Omental fat pad (tissue), 4 donors: ENCODE measurements around the gene CNNM3. TPM values are rescaled to one million over a fixed set of nuclear protein-coding genes. Genes with fewer than 3 reads are reported as not detected.

Experiments
- ATAC-seq: fragments of 150-250 bp; one replicate; pipeline ENCODE4 v1.9.1; 2016; ENCODE audit warnings: mild to moderate bottlenecking, moderate library complexity; ENCODE audit not compliant: low FRiP score
- DNase-seq: peaks from one replicate; pipeline ENCODE4 v3.0.0-alpha.2; 2019; ENCODE audit warnings: low spot score
- CTCF ChIP-seq, 3 donors: fragments of 450-650 bp; IDR thresholded peaks; one replicate each; pipeline ENCODE4 v1.5.1; 2016 to 2017; ENCODE audit warnings: antibody characterized with exemption in 3 of 3, mild to moderate bottlenecking in 3 of 3, moderate library complexity in 2 of 3
- total RNA-seq, 4 donors: library from RNA; depleted of rRNA; stranded (reverse); fragments of >200 nt; gene quantifications; one replicate each; pipeline ENCODE4 v1.1.0, GENCODE V29; 2016

Gene CNNM3
- total RNA-seq, 4 donors from 2014 or later, result 5.9 to 11.0 (median 9.5) TPM

- ATAC-seq, result peak; percentile 36
- TF ChIP-seq CTCF (IDR thresholded peaks at IDR 0.05), result no peak
- DNase-seq, result no peak
These were observed 16.9 kb downstream of the CNNM3 start for GRCh38 chr2:96832754-96833507.

- ATAC-seq (no peak), DNase-seq (no peak)
- no peak for TF ChIP-seq CTCF (IDR thresholded peaks at IDR 0.05)
These were observed 19.8 kb downstream of the CNNM3 start for GRCh38 chr2:96835830-96836229.

- no peak for ATAC-seq
These were observed 21.5 kb downstream of the CNNM3 start for GRCh38 chr2:96837575-96837974.

GRCh38 chr2:96838345-96839292, 22.6 kb downstream of the CNNM3 start:
- no peak for TF ChIP-seq CTCF (IDR thresholded peaks at IDR 0.05)
- no peak for DNase-seq
- peak; percentile 8 for ATAC-seq

More at GRCh38 chr2:96837575-96837974, 21.5 kb downstream of the CNNM3 start:
- DNase-seq, result no peak
- TF ChIP-seq CTCF (IDR thresholded peaks at IDR 0.05), result no peak

GRCh38 chr2:96839293-96839874, 23.3 kb downstream of the CNNM3 start:
- TF ChIP-seq CTCF (IDR thresholded peaks at IDR 0.05), result no peak
- DNase-seq (no peak), ATAC-seq (peak; percentile 87)

- no peak for TF ChIP-seq CTCF (IDR thresholded peaks at IDR 0.05)
- ATAC-seq, result no peak
- no peak for DNase-seq
These were observed 24.1 kb downstream of the CNNM3 start for GRCh38 chr2:96839875-96840850.
